Measurements from ENCODE around the gene AKIRIN2.

Gene AKIRIN2

GRCh38 chr6:87738744-87739143, 36.7 kb upstream of the AKIRIN2 start:
- H3K27ac ChIP-seq = no peak overlapping the region
- TF ChIP-seq, protein P1, sequence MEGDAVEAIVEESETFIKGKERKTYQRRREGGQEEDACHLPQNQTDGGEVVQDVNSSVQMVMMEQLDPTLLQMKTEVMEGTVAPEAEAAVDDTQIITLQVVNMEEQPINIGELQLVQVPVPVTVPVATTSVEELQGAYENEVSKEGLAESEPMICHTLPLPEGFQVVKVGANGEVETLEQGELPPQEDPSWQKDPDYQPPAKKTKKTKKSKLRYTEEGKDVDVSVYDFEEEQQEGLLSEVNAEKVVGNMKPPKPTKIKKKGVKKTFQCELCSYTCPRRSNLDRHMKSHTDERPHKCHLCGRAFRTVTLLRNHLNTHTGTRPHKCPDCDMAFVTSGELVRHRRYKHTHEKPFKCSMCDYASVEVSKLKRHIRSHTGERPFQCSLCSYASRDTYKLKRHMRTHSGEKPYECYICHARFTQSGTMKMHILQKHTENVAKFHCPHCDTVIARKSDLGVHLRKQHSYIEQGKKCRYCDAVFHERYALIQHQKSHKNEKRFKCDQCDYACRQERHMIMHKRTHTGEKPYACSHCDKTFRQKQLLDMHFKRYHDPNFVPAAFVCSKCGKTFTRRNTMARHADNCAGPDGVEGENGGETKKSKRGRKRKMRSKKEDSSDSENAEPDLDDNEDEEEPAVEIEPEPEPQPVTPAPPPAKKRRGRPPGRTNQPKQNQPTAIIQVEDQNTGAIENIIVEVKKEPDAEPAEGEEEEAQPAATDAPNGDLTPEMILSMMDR (conservative IDR thresholded peaks at IDR 0.05) = no peak
- TF ChIP-seq ZFX (IDR thresholded peaks at IDR 0.05) = no peak

DNA sequence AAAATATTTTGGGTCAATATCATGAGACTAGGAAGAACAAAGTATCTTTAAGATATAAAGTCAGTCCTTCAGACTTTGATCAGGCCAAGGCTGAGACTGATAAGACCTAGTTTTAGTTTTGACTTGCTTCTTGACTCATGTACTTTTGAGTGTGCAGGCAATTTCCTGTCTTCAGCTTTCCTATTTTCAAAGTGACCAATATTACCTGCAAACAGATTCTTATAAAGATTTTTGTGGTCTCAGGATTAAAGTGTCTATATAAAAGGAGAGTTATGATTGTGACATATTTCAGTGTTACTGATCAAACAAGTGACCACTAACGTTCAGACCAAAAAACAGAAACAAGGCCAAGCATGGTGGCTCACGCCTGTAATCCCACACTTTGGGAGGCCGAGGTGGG, 36.0 kb upstream of the AKIRIN2 start:
- TF ChIP-seq ZFX (IDR thresholded peaks at IDR 0.05) = no peak
- TF ChIP-seq, protein P1 (conservative IDR thresholded peaks at IDR 0.05) = no peak
- H3K27ac ChIP-seq = no peak overlapping the region

DNA sequence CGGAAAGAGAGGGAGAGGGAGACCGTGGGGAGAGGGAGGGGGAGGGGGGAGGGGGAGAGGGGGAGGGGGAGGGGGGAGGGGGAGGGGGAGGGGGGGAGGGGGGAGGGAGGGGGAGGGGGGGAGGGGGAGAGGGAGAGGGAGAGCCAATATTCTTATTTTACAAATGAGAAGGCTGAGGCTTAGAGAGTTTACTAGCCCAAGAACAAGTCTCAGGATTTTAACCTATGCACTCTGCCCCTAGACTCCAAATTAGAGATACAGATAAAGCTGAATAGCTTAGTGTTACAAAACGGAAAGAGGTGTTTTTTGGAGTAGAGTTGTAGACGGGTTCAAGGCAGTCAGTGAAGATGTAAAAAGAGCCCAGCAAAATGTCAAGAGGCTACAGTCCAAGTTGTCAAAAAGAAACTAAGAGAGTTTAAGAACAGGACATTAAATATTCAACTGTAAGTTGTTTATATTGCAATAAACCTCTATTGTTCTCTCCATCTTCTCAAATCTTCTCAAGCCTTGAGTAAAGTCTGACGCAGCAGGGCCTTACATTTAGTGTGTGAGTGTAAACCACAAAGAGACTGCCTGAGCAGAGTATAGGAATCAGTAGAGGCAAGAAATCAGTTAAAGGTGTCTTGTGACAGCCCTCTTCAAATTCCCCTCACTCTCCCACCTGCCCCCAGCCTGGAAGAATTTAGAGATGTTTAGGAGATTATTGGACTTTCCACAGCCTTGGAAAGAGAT, 34.9 kb upstream of the AKIRIN2 start:
- TF ChIP-seq, protein P1 (conservative IDR thresholded peaks at IDR 0.05) = no peak
- no peak for TF ChIP-seq ZFX (IDR thresholded peaks at IDR 0.05)
- no peak overlapping the region for H3K27ac ChIP-seq

GRCh38 chr6:87731818-87732661, 30.0 kb upstream of the AKIRIN2 start:
- H3K27ac ChIP-seq = no peak overlapping the region; the same call in 1 of the 2 replicates
- no peak for TF ChIP-seq ZFX (IDR thresholded peaks at IDR 0.05)
- TF ChIP-seq, protein P1 (conservative IDR thresholded peaks at IDR 0.05) = no peak

- no peak for TF ChIP-seq ZFX (IDR thresholded peaks at IDR 0.05)
- no peak overlapping the region for H3K27ac ChIP-seq
Measured at GRCh38 chr6:87731080-87731479, 29.0 kb upstream of the AKIRIN2 start.

GRCh38 chr6:87729965-87730719, 28.1 kb upstream of the AKIRIN2 start:
- TF ChIP-seq, protein P1 (conservative IDR thresholded peaks at IDR 0.05) = no peak
- no peak for TF ChIP-seq ZFX (IDR thresholded peaks at IDR 0.05)
- H3K27ac ChIP-seq = no peak overlapping the region

DNA sequence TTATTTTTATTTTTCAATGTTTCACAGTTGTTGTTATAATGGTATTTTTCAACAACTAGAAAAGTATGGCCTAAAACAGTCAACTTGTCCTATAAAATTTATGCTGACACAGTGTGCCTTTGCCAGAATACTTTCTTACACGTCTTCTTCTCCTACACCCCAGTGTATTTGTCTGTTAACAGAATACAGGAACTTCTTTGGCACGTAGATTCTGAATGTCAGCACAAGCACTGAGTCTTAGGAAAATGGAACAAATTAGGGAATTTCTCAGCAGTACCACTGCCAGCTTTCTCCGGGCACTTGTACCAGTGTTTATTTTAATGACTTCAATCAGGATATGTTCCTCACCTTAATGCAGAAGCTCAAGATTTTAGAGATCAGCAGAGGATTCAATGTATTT, 26.7 kb upstream of the AKIRIN2 start:
- no peak overlapping the region for H3K27ac ChIP-seq
- TF ChIP-seq, protein P1 (conservative IDR thresholded peaks at IDR 0.05) = no peak
- no peak for TF ChIP-seq ZFX (IDR thresholded peaks at IDR 0.05)
